HepG2 (cell line): ENCODE measurements around the gene GAN. TPM values are rescaled to one million over a fixed set of nuclear protein-coding genes. Genes with fewer than 3 reads are reported as not detected.
A peak's percentile ranks its signal among the peaks of the same experiment; 100 is the strongest.

Source experiments
- ATAC-seq: fragments of 200-7000 bp; cut with Tn5 transposase; 3 replicates; pipeline ENCODE4 v1.9.1; 2020; ENCODE audit warnings: mild to moderate bottlenecking, moderate library complexity
- BruUV-seq: library from RNA; stranded (reverse); fragments of 400-500 nt; replicated peaks from 2 replicates; lab custom pipeline; 2021; lab: Mats Ljungman, UMichigan
- CTCF ChIA-PET: fragments of 300-600 bp; formaldehyde crosslinking; extraction: SDS; loops from one replicate; lab custom pipeline; 2021; ENCODE audit warnings: low total read pairs, inconsistent platforms, low intra/inter-chr PET ratio; lab: Yijun Ruan, JAX
- POLR2A ChIA-PET: fragments of 350-600 bp; sonication (Branson Sonifier 250); formaldehyde crosslinking; loops from one replicate; lab custom pipeline; 2020; ENCODE audit warnings: antibody characterized with exemption, inconsistent platforms; lab: Yijun Ruan, JAX
- DNase-seq: peaks from one replicate; pipeline ENCODE4 v3.0.0-alpha.2; 2015; ENCODE audit warnings: low spot score
- FAIRE-seq: peaks from 3 replicates; lab custom pipeline; 2011; peaks lifted over from hg19 to GRCh38; lab: Jason Lieb, UNC
- H2AFZ ChIP-seq: one replicate; pipeline ENCODE4 v1.6.1; 2011; ENCODE audit warnings: low read length, inconsistent platforms
- H3K27ac ChIP-seq: fragments of 300-600 bp; 3 replicates; pipeline ENCODE4 v1.8.0; 2011; ENCODE audit warnings: mixed run types, mild to moderate bottlenecking, mixed read lengths, low read length, inconsistent platforms; ENCODE audit not compliant: insufficient read depth; ENCODE audit errors: extremely low read length
- H3K27me3 ChIP-seq, 2 experiments: fragments of 200-600 bp in 1 of 2; 2 replicates in 1 of 2; 3 replicates in 1 of 2; pipeline versions ENCODE4 v1.6.0 to v1.8.0; 2011; ENCODE audit warnings: low read length in 2 of 2, mild to moderate bottlenecking in 2 of 2, moderate library complexity in 2 of 2, inconsistent platforms in 1 of 2; ENCODE audit not compliant: insufficient read depth in 2 of 2, control insufficient read depth in 1 of 2
- H3K36me3 ChIP-seq, 2 experiments: fragments of 200-600 bp in 1 of 2; replicated peaks in 1 of 2; 2 replicates in 1 of 2; 3 replicates in 1 of 2; pipeline versions ENCODE4 v1.5.1 to v1.8.0; 2011; ENCODE audit warnings: low read length in 2 of 2, inconsistent platforms in 1 of 2; ENCODE audit not compliant: insufficient read depth in 2 of 2, control insufficient read depth in 1 of 2
- H3K4me1 ChIP-seq: 2 replicates; pipeline ENCODE4 v1.5.1; 2012; ENCODE audit warnings: low read length, inconsistent platforms; ENCODE audit not compliant: insufficient read depth
- H3K4me2 ChIP-seq: 2 replicates; pipeline ENCODE4 v1.6.0; 2011; ENCODE audit warnings: low read depth, low read length, inconsistent platforms
- H3K4me3 ChIP-seq, 3 experiments: fragments of 200-600 bp in 1 of 3; sonication (generic), shearing (Covaris generic) in 1 of 3; replicated peaks in 1 of 3; 2 replicates each; pipeline ENCODE4 v1.5.1; 2011 to 2016; ENCODE audit warnings: low read length in 3 of 3, inconsistent platforms in 2 of 3, low read depth in 2 of 3, mild to moderate bottlenecking in 2 of 3, control low read depth in 1 of 3, mixed read lengths in 1 of 3; ENCODE audit not compliant: insufficient read depth in 1 of 3
- H3K79me2 ChIP-seq: one replicate; pipeline ENCODE4 v1.6.1; 2011; ENCODE audit warnings: low read length, inconsistent platforms; ENCODE audit not compliant: insufficient read depth
- H3K9ac ChIP-seq: 2 replicates; pipeline ENCODE4 v1.6.0; 2011; ENCODE audit warnings: mild to moderate bottlenecking, low read depth, low read length, inconsistent platforms; ENCODE audit not compliant: insufficient read depth
- H3K9me3 ChIP-seq: 2 replicates; pipeline ENCODE4 v1.5.1; 2012; ENCODE audit warnings: mild to moderate bottlenecking, low read length
- H4K20me1 ChIP-seq: 2 replicates; pipeline ENCODE4 v1.6.0; 2011; ENCODE audit warnings: inconsistent platforms, mild to moderate bottlenecking, low read length, moderate library complexity; ENCODE audit not compliant: insufficient read depth
- DZIP1 ChIP-seq: sonication (generic); formaldehyde crosslinking; IDR thresholded peaks from 2 replicates; pipeline ENCODE4 v1.5.0; 2020; ENCODE audit warnings: mild to moderate bottlenecking, missing genetic modification reagents
- HMGXB3 ChIP-seq: sonication (generic); formaldehyde crosslinking; IDR thresholded peaks from 2 replicates; pipeline ENCODE4 v1.4.0; 2020; ENCODE audit warnings: missing genetic modification reagents, borderline replicate concordance
- IRF1 ChIP-seq: sonication (generic); formaldehyde crosslinking; IDR thresholded peaks from 2 replicates; pipeline ENCODE4 v1.4.0; 2020; ENCODE audit warnings: low read depth, mild to moderate bottlenecking, missing genetic modification reagents
- KMT2B ChIP-seq: IDR thresholded peaks from 2 replicates; pipeline ENCODE4 v1.6.1; 2016; ENCODE audit warnings: missing genetic modification reagents, missing compliant biosample characterization
- MAX ChIP-seq: IDR thresholded peaks from 2 replicates; pipeline ENCODE4 v1.6.1; 2012; ENCODE audit warnings: inconsistent platforms
- MTERF4 ChIP-seq: sonication (generic); formaldehyde crosslinking; IDR thresholded peaks from 2 replicates; pipeline ENCODE4 v1.8.0; 2023; ENCODE audit warnings: mild to moderate bottlenecking, missing genetic modification reagents
- NFKB2 ChIP-seq: sonication (generic); formaldehyde crosslinking; IDR thresholded peaks from 2 replicates; pipeline ENCODE4 v1.4.0; 2020; ENCODE audit warnings: missing genetic modification reagents, borderline replicate concordance
- SMAD3 ChIP-seq: sonication (generic); formaldehyde crosslinking; IDR thresholded peaks from 2 replicates; pipeline ENCODE4 v1.4.0; 2020; ENCODE audit warnings: missing genetic modification reagents
- ZNF20 ChIP-seq: sonication (generic); formaldehyde crosslinking; IDR thresholded peaks from 2 replicates; pipeline ENCODE4 v1.4.0; 2020; ENCODE audit warnings: mild to moderate bottlenecking, moderate library complexity, missing genetic modification reagents
- ZNF280B ChIP-seq: sonication (generic); formaldehyde crosslinking; IDR thresholded peaks from 2 replicates; pipeline ENCODE4 v1.5.0; 2020; ENCODE audit warnings: missing genetic modification reagents, mild to moderate bottlenecking, borderline replicate concordance
- ZNF329 ChIP-seq: sonication (generic); formaldehyde crosslinking; IDR thresholded peaks from 2 replicates; pipeline ENCODE4 v1.9.0; 2021; ENCODE audit warnings: low read depth, mild to moderate bottlenecking, missing genetic modification reagents
- WGBS: methylation state at CpG from one replicate; pipeline ENCODE4 v1.1.6; 2017; ENCODE audit warnings: low lambda C conversion rate; 5-methylcytosine and 5-hydroxymethylcytosine counted together
- in situ Hi-C: cut with HindIII; loops from 2 replicates; pipeline ENCODE4 v1.10.0; 2017; ENCODE audit warnings: low pct_unique_long_range_greater_than_20kb; ENCODE audit not compliant: extremely low pct_ligation_motif_present
- intact Hi-C: fragments of 100-400 bp; cut with micrococcal nuclease; formaldehyde crosslinking; loops from one replicate; pipeline ENCODE4 v1.10.0; 2022; ENCODE audit not compliant: unreplicated experiment
- polyA plus RNA-seq, 8 experiments: library from polyadenylated mRNA; depleted of rRNA in 3 of 8; stranded (reverse) in 7 of 8; unstranded in 1 of 8; fragments of >200 nt; fragmentation: Illumina TruSeq in 4 of 8; extraction: Trizol in 4 of 8; gene quantifications; 2 replicates each; pipeline versions ENCODE4 v1.2.1 to v1.2.3, GENCODE V29; 2011 to 2016; ENCODE audit warnings: low read depth in 4 of 8, missing spikeins in 1 of 8, mixed read lengths in 1 of 8; ENCODE audit not compliant: insufficient read depth in 1 of 8
- total RNA-seq, 5 experiments: library from RNA; depleted of rRNA; stranded (reverse); fragments of >200 nt; fragmentation: Illumina TruSeq; extraction: Trizol; gene quantifications; 2 replicates each; pipeline ENCODE4 v1.2.3, GENCODE V29; 2016; ENCODE audit warnings: low read depth in 1 of 5
- TF ChIP-seq, protein P1 (sequence below): sonication (generic); formaldehyde crosslinking; IDR thresholded peaks from 2 replicates; pipeline ENCODE4 v1.4.0; 2020; ENCODE audit warnings: mild to moderate bottlenecking, missing genetic modification reagents

GAN gene
- total and polyA plus RNA-seq, 2 of the 13 experiments (the other 11 are each of a cell fraction or from before 2014, with no cell fraction given): 4.3 to 11.0 TPM

- Histone ChIP-seq H3K36me3 (no peaks in the 10 kb centered on the region), H3K9ac (no peak overlapping the region), H3K9me3 (no peaks in the 10 kb centered on the region), H3K79me2 (no peaks in the 10 kb centered on the region), H4K20me1 (no peaks in the 10 kb centered on the region), H3K27me3 (peaks cover 2 to 37% of the 10 kb centered on the region in 2 experiments; a peak in 3 of 5 replicates), H3K4me1 (peaks cover 7% of the 10 kb centered on the region; the same call in 1 of the 2 replicates), H2AFZ (no peak overlapping the region), H3K27ac (no peak overlapping the region), H3K4me2 (no peak overlapping the region), H3K4me3 (no peak overlapping the region)
- 45% methylated on average over 3 of the region's 3 CpGs for WGBS
- ChIA-PET CTCF (no interaction called here), POLR2A (no interaction called here)
- in situ Hi-C loops: no loop called here
- intact Hi-C loops: no loop called here
- no TSS peak for BruUV-seq
- DNase-seq: no peak
- no peak for FAIRE-seq
- ATAC-seq: peak; percentile 19; the same call in 2 of the 3 replicates
- TF ChIP-seq KMT2B (CRISPR knock-in tag): no peak
- TF ChIP-seq DZIP1 (CRISPR knock-in tag): no peak
- TF ChIP-seq HMGXB3: no peak
- no peak for TF ChIP-seq MTERF4 (CRISPR knock-in tag)
- no peak for TF ChIP-seq ZNF329 (CRISPR knock-in tag)
- no peak for TF ChIP-seq NFKB2 (CRISPR knock-in tag)
- no peak for TF ChIP-seq IRF1 (CRISPR knock-in tag)
- no peak for TF ChIP-seq ZNF20 (CRISPR knock-in tag)
- no peak for TF ChIP-seq ZNF280B (CRISPR knock-in tag)
- TF ChIP-seq MAX: no peak
- TF ChIP-seq SMAD3 (CRISPR knock-in tag): no peak
- TF ChIP-seq, protein P1, sequence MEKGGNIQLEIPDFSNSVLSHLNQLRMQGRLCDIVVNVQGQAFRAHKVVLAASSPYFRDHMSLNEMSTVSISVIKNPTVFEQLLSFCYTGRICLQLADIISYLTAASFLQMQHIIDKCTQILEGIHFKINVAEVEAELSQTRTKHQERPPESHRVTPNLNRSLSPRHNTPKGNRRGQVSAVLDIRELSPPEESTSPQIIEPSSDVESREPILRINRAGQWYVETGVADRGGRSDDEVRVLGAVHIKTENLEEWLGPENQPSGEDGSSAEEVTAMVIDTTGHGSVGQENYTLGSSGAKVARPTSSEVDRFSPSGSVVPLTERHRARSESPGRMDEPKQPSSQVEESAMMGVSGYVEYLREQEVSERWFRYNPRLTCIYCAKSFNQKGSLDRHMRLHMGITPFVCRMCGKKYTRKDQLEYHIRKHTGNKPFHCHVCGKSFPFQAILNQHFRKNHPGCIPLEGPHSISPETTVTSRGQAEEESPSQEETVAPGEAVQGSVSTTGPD (CRISPR knock-in tag): no peak
These were observed 38.4 kb upstream of the GAN start for GRCh38 chr16:81276323-81276722.
